K562 (cell line): ENCODE results near the gene NRXN2. TPM values are rescaled to one million over a fixed set of nuclear protein-coding genes. Genes with fewer than 3 reads are reported as not detected.

Source experiments
- ATAC-seq: fragments of 200-7000 bp; cut with Tn5 transposase; 3 replicates; pipeline ENCODE4 v1.9.1; 2020; ENCODE audit warnings: moderate library complexity
- BruUV-seq: library from RNA; stranded (reverse); fragments of 400-500 nt; replicated peaks from 2 replicates; lab custom pipeline; 2021; lab: Mats Ljungman, UMichigan
- CTCF ChIA-PET: fragments of 300-600 bp; formaldehyde crosslinking; extraction: SDS; loops from one replicate; lab custom pipeline; 2021; ENCODE audit warnings: low intra/inter-chr PET ratio; lab: Yijun Ruan, JAX
- POLR2A ChIA-PET: fragments of 300-600, 350-650 bp; sonication (Branson Sonifier 250); formaldehyde crosslinking; extraction: SDS; loops from one replicate; lab custom pipeline; 2021; ENCODE audit warnings: antibody characterized with exemption, inconsistent platforms; lab: Yijun Ruan, JAX
- DNase-seq, 4 experiments: peaks; one replicate each; pipeline versions ENCODE4 v3.0.0 to v3.0.0-alpha.2; 2011 to 2018; ENCODE audit warnings: low spot score in 3 of 4, mixed read lengths in 3 of 4; ENCODE audit errors: extremely low read depth in 1 of 4
- FAIRE-seq: peaks from 2 replicates; lab custom pipeline; 2011; peaks lifted over from hg19 to GRCh38; lab: Jason Lieb, UNC
- H2AFZ ChIP-seq: 2 replicates; pipeline ENCODE4 v1.6.0; 2011; ENCODE audit warnings: low read depth, low read length, control low read depth, inconsistent platforms
- H3K27ac ChIP-seq: fragments of 200-600 bp; 3 replicates; pipeline ENCODE4 v1.8.0; 2011; ENCODE audit warnings: low read depth, mild to moderate bottlenecking, control low read depth, inconsistent platforms, low read length, moderate library complexity, mixed read lengths; ENCODE audit errors: extremely low read depth
- H3K27me3 ChIP-seq, 2 experiments: fragments of 300-600 bp in 1 of 2; 2 replicates in 1 of 2; 3 replicates in 1 of 2; pipeline versions ENCODE4 v1.6.0 to v1.8.0; 2011; ENCODE audit warnings: inconsistent platforms in 2 of 2, low read length in 2 of 2, mild to moderate bottlenecking in 1 of 2, mixed read lengths in 1 of 2, moderate library complexity in 1 of 2; ENCODE audit not compliant: control insufficient read depth in 2 of 2, insufficient read depth in 2 of 2
- H3K36me3 ChIP-seq: fragments of 300-600 bp; 3 replicates; pipeline ENCODE4 v1.8.0; 2011; ENCODE audit warnings: mild to moderate bottlenecking, low read length, inconsistent platforms; ENCODE audit not compliant: control insufficient read depth, insufficient read depth
- H3K4me1 ChIP-seq, 2 experiments: fragments of 200-600 bp in 1 of 2; replicated peaks in 1 of 2; 2 replicates in 1 of 2; 3 replicates in 1 of 2; pipeline versions ENCODE4 v1.5.1 to v1.8.0; 2011; ENCODE audit warnings: inconsistent platforms in 2 of 2, low read length in 2 of 2, mild to moderate bottlenecking in 1 of 2, mixed read lengths in 1 of 2, moderate library complexity in 1 of 2; ENCODE audit not compliant: control insufficient read depth in 2 of 2, insufficient read depth in 2 of 2
- H3K4me2 ChIP-seq: 2 replicates; pipeline ENCODE4 v1.6.1; 2011; ENCODE audit warnings: low read length, control low read depth, inconsistent platforms, mixed read lengths; ENCODE audit not compliant: insufficient read depth
- H3K4me3 ChIP-seq: fragments of 200-600 bp; sonication (generic), shearing (Covaris generic); 2 replicates; pipeline ENCODE4 v1.5.1; 2016; ENCODE audit warnings: control low read depth, inconsistent platforms
- H3K79me2 ChIP-seq: fragments of 200-600 bp; 3 replicates; pipeline ENCODE4 v1.8.0; 2011; ENCODE audit warnings: low read length, inconsistent platforms; ENCODE audit not compliant: control insufficient read depth, insufficient read depth
- H3K9ac ChIP-seq, 2 experiments: 2 replicates each; pipeline versions ENCODE4 v1.6.0 to v1.6.1; 2011; ENCODE audit warnings: low read depth in 2 of 2, low read length in 2 of 2, control low read depth in 1 of 2, inconsistent platforms in 1 of 2, mild to moderate bottlenecking in 1 of 2, mixed read lengths in 1 of 2; ENCODE audit not compliant: insufficient read depth in 1 of 2
- H3K9me1 ChIP-seq: one replicate; pipeline ENCODE4 v1.6.0; 2011; ENCODE audit warnings: inconsistent platforms, mild to moderate bottlenecking, low read length, moderate library complexity; ENCODE audit not compliant: control insufficient read depth, insufficient read depth
- H3K9me3 ChIP-seq: replicated peaks from 2 replicates; pipeline ENCODE4 v1.5.1; 2011; ENCODE audit warnings: low read depth, low read length, inconsistent platforms; ENCODE audit not compliant: control insufficient read depth, insufficient read depth
- H4K20me1 ChIP-seq: replicated peaks from 2 replicates; pipeline ENCODE4 v1.6.1; 2011; ENCODE audit warnings: low read length, inconsistent platforms, mixed read lengths; ENCODE audit not compliant: control insufficient read depth, insufficient read depth
- CEBPG ChIP-seq, 3 experiments: fragments of 200-800 bp in 1 of 3; sonication (Bioruptor generic) in 1 of 3; sonication (generic) in 1 of 3; formaldehyde crosslinking in 1 of 3; IDR thresholded peaks in 2 of 3; conservative IDR thresholded peaks in 1 of 3; 2 replicates each; pipeline versions ENCODE4 v1.6.1 to v1.8.0; 2016 to 2022; ENCODE audit warnings: missing compliant biosample characterization in 2 of 3, missing genetic modification characterization in 2 of 3, mild to moderate bottlenecking in 1 of 3, missing genetic modification reagents in 1 of 3
- CREB3L1 ChIP-seq: fragments of 450-650 bp; IDR thresholded peaks from 2 replicates; pipeline ENCODE4 v1.6.1; 2014; ENCODE audit warnings: low read depth, mild to moderate bottlenecking, moderate library complexity, borderline replicate concordance
- CXXC5 ChIP-seq: fragments of 250-450 bp; sonication (Bioruptor Pico); IDR thresholded peaks from 2 replicates; pipeline ENCODE4 v1.8.0; 2022; ENCODE audit warnings: inconsistent platforms, mild to moderate bottlenecking, moderate library complexity
- POU5F1 ChIP-seq: fragments of 150-350 bp; IDR thresholded peaks from 2 replicates; pipeline ENCODE4 v1.6.1; 2014; ENCODE audit warnings: borderline replicate concordance, low read length, low read depth, mild to moderate bottlenecking; ENCODE audit not compliant: partially characterized antibody
- TCF7L2 ChIP-seq: fragments of 150-350 bp; IDR thresholded peaks from 2 replicates; pipeline ENCODE4 v1.6.1; 2016; ENCODE audit warnings: low read depth, mild to moderate bottlenecking, low read length, moderate library complexity
- ZNF124 ChIP-seq: sonication (generic); formaldehyde crosslinking; IDR thresholded peaks from 2 replicates; pipeline ENCODE4 v1.8.1; 2022; ENCODE audit warnings: missing genetic modification reagents
- ZNF41 ChIP-seq: fragments of 250-450 bp; sonication (Bioruptor Pico); conservative IDR thresholded peaks from 2 replicates; pipeline ENCODE4 v1.4.0; 2020; ENCODE audit warnings: mild to moderate bottlenecking
- WGBS: fragments of 100-300 bp; shearing (Covaris generic); methylation state at CpG from one replicate; pipeline ENCODE4 v1.1.6; 2016; ENCODE audit warnings: low coverage, mixed read lengths; ENCODE audit not compliant: insufficient coverage; ENCODE audit errors: missing lambda C conversion rate; 5-methylcytosine and 5-hydroxymethylcytosine counted together
- in situ Hi-C: fragments of 300-500 bp; cut with MboI; formaldehyde crosslinking; loops from 4 replicates; pipeline ENCODE4 v1.15.0; 2018; ENCODE audit warnings: inconsistent platforms, mixed read lengths
- intact Hi-C: fragments of 100-400 bp; cut with micrococcal nuclease; formaldehyde crosslinking; loops from 2 replicates; pipeline ENCODE4 v1.14.2; 2022
- polyA plus RNA-seq, 8 experiments: library from polyadenylated mRNA; depleted of rRNA in 4 of 8; stranded (reverse) in 5 of 8; unstranded in 3 of 8; fragments of >200 nt; fragmentation: Nextera tagmentation in 2 of 8; fragmentation: Illumina TruSeq in 1 of 8; extraction: Ambion mirVana in 2 of 8; extraction: Trizol in 1 of 8; gene quantifications; 2 replicates each; pipeline versions ENCODE4 v1.2.1 to v1.2.3, GENCODE V29; 2011 to 2014; ENCODE audit warnings: inconsistent platforms in 1 of 8, missing spikeins in 1 of 8
- total RNA-seq, 7 experiments: library from RNA; depleted of rRNA in 6 of 7; stranded (reverse); fragments of >200 nt in 6 of 7; fragmentation: Illumina TruSeq in 2 of 7; extraction: Trizol in 2 of 7; gene quantifications; 2 replicates each; pipeline versions ENCODE4 v1.2.1 to v1.2.3, GENCODE V29; 2011 to 2021; ENCODE audit warnings: low replicate concordance in 1 of 7
- TF ChIP-seq, protein P1 (sequence below): fragments of 450-650 bp; IDR thresholded peaks from 2 replicates; pipeline ENCODE4 v1.6.1; 2016; ENCODE audit warnings: low read depth, mild to moderate bottlenecking, moderate library complexity

Gene NRXN2
- total and polyA plus RNA-seq, 9 of the 15 experiments (the other 6 are each of a cell fraction or from before 2014, with no cell fraction given) = 0.07 to 0.47 (median 0.15) TPM; not detected in 4

DNA sequence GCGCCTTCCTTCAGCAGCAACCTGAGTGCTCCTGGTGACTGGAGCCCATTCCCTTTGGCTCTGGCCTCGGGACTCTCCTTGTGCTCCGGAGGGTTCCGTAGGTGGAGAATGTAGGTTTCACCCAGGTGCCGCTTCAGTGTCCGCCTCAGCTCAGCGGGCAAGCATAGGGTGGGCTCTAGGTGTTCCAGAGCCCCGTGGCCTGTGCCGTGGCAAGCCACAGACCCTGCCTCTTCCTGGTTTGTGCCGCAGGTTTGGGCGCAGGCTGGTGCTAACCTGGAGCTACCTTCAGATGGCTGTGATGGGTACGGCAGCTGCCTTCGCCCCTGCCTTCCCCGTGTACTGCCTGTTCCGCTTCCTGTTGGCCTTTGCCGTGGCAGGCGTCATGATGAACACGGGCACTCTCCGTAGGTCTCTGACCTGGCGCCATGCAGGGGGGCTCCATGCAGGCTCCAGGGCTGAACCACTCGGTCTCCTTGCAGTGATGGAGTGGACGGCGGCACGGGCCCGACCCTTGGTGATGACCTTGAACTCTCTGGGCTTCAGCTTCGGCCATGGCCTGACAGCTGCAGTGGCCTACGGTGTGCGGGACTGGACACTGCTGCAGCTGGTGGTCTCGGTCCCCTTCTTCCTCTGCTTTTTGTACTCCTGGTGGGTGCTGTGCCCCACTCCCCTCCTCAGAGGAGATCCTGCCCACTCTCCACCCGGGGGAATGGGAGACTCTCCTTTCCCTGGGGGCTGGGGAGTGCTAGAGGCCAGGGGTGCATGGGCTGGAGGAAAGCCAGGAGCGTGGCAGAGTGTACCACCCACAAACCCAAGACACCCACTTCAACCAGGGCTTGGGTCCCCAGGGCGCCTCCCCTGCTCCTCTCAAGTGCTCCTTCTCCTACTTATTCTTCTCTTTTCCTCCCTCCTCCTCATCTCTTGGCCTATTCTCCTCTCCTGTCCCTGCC, 129.6 kb downstream of the NRXN2 start (continued):
- TF ChIP-seq, protein P1, sequence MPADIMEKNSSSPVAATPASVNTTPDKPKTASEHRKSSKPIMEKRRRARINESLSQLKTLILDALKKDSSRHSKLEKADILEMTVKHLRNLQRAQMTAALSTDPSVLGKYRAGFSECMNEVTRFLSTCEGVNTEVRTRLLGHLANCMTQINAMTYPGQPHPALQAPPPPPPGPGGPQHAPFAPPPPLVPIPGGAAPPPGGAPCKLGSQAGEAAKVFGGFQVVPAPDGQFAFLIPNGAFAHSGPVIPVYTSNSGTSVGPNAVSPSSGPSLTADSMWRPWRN = no peak

GRCh38 chr11:64592656-64593055, 130.3 kb downstream of the NRXN2 start:
- FAIRE-seq (no peak), ATAC-seq (no peak)
- TF ChIP-seq CXXC5 (CRISPR knock-in tag) (no peak), ZNF124 (CRISPR knock-in tag) (no peak), CREB3L1 (no peak), POU5F1 (no peak), TCF7L2 (no peak), ZNF41 (CRISPR knock-in tag) (no peak), CEBPG (CRISPR knock-in tag; IDR thresholded peaks at IDR 0.05) (no peak), CEBPG (tag; conservative IDR thresholded peaks at IDR 0.05 in 1 of 2, IDR thresholded peaks at IDR 0.05 in 1 of 2) (no peak)
- TF ChIP-seq, all 486 proteins: peak for 0
- Histone ChIP-seq H3K27me3 (peaks cover 13 to 51% of the 10 kb centered on the region in 2 experiments; a peak in 3 of 5 replicates), H3K4me2 (no peak overlapping the region), H3K9ac (no peak overlapping the region), H3K36me3 (no peaks in the 10 kb centered on the region), H3K9me3 (no peaks in the 10 kb centered on the region; the same call in 1 of the 2 replicates), H3K27ac (no peak overlapping the region), H4K20me1 (0 out of 2 replicates have a peak, but pooled peaks cover 5% of the 10 kb centered on the region), H3K4me1 (peaks cover 0 to 8% of the 10 kb centered on the region in 2 experiments; a peak in 1 of 5 replicates), H2AFZ (no peak overlapping the region), H3K9me1 (no peaks in the 10 kb centered on the region), H3K4me3 (no peak overlapping the region), H3K79me2 (no peaks in the 10 kb centered on the region)
- ChIA-PET POLR2A (interaction anchor here (0.6 kb wide), 3 partner anchors 42 to 618 kb away, joined by 3 read pairs; partner anchors contain the start of gene COX8A), CTCF (no interaction called here)
- DNase-seq = no peak
- intact Hi-C loops = no loop called here
- BruUV-seq = no TSS peak
- 4% methylated on average over 9 of the region's 9 CpGs for WGBS
- in situ Hi-C loops = no loop called here
